ENCODE measurements around the gene TIAL1. TPM values are rescaled to one million over a fixed set of nuclear protein-coding genes. Genes with fewer than 3 reads are reported as not detected.
A peak's percentile ranks its signal among the peaks of the same experiment; 100 is the strongest.

TIAL1 gene
- 100 to 1,000 TPM in 1 of 3 donors, 10 to 100 TPM in 2; 73.3 to 110 (median 76.4) TPM for total RNA-seq

- intact Hi-C loops (cut with DNase I; ENCODE audit: low total_unique reads) = no loop called here
- peak; percentile 96 to 98 for DNase-seq (ENCODE audit: low spot score in 2 of 2)
- Histone ChIP-seq H3K27me3 (no peaks in the 10 kb centered on the region), H3K36me3 (no peaks in the 10 kb centered on the region), H3K9me3 (no peaks in the 10 kb centered on the region), H3K4me1 (peaks cover 0 to 22% of the 10 kb centered on the region in 2 donors), H3K27ac (peak within 1 kb of the TSS; percentile 97 to 98), H3K4me3 (peak within 1 kb of the TSS; percentile 82 to 96 (median 90))
- TF ChIP-seq POLR2AphosphoS5 (IDR thresholded peaks at IDR 0.05) = peak; percentile 73 to 88 (median 87)
- TF ChIP-seq CTCF (IDR thresholded peaks at IDR 0.05) = no peak
- TF ChIP-seq POLR2A (IDR thresholded peaks at IDR 0.05) = peak; percentile 59
These were observed at the start of gene TIAL1 for GRCh38 chr10:119596537-119597404. TSS of gene TIAL1 (minus strand) at chr10:119596964. CDS start at chr10:119596465, 499 bp downstream.

GRCh38 chr10:119644994-119645393 is 48.2 kb upstream of the TIAL1 start:
- no peaks in the 10 kb centered on the region for H3K27me3 ChIP-seq
- TF ChIP-seq POLR2A (IDR thresholded peaks at IDR 0.05) (no peak), CTCF (IDR thresholded peaks at IDR 0.05) (no peak), POLR2AphosphoS5 (IDR thresholded peaks at IDR 0.05) (no peak)
- intact Hi-C loops (cut with DNase I; ENCODE audit: low total_unique reads) = no loop called here
- no peak overlapping the region for H3K4me3 ChIP-seq
- peaks cover 0 to 7% of the 10 kb centered on the region in 2 donors for H3K9me3 ChIP-seq
- no peak overlapping the region for H3K27ac ChIP-seq
- DNase-seq (ENCODE audit: low spot score in 2 of 2) = no peak
- H3K36me3 ChIP-seq = no peaks in the 10 kb centered on the region
- no peaks in the 10 kb centered on the region for H3K4me1 ChIP-seq

DNA sequence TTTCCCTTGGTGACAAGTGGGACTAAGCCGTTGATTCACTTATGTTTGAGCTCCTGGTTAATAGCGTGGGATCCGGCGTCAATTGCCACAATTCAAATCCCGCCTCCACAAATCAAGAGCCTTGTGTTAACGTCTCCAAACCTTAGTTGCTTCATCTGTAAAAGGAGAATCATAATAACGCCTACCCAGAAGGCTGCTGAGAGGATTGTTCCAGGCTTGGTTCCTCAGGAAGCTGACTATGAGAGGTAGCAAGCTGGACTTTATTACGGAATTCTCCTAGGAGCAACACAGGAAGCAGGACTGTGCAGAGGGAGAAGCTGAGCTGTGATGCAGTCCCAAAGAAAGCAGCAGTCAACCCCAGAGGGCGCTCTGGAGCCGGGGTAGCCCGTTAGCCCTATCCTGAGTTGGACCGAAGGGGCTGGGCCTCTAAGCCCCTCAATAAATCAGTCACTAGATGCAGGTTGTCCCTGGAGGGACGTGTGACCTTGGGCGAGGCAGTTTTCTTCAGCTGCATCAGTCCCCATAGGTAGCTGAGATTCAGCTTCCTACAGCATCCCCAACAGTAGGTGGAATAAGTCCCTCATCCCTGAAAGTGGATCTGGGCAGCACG is 47.5 kb upstream of the TIAL1 start:
- TF ChIP-seq POLR2AphosphoS5 (IDR thresholded peaks at IDR 0.05) (no peak), CTCF (IDR thresholded peaks at IDR 0.05) (no peak), POLR2A (IDR thresholded peaks at IDR 0.05) (no peak)
- no peaks in the 10 kb centered on the region for H3K4me1 ChIP-seq
- H3K9me3 ChIP-seq = peaks cover 0 to 7% of the 10 kb centered on the region in 2 donors
- intact Hi-C loops (cut with DNase I; ENCODE audit: low total_unique reads) = no loop called here
- no peaks in the 10 kb centered on the region for H3K27me3 ChIP-seq
- H3K27ac ChIP-seq = no peak overlapping the region
- H3K36me3 ChIP-seq = no peaks in the 10 kb centered on the region
- DNase-seq (ENCODE audit: low spot score in 2 of 2) = no peak
- no peak overlapping the region for H3K4me3 ChIP-seq

DNA sequence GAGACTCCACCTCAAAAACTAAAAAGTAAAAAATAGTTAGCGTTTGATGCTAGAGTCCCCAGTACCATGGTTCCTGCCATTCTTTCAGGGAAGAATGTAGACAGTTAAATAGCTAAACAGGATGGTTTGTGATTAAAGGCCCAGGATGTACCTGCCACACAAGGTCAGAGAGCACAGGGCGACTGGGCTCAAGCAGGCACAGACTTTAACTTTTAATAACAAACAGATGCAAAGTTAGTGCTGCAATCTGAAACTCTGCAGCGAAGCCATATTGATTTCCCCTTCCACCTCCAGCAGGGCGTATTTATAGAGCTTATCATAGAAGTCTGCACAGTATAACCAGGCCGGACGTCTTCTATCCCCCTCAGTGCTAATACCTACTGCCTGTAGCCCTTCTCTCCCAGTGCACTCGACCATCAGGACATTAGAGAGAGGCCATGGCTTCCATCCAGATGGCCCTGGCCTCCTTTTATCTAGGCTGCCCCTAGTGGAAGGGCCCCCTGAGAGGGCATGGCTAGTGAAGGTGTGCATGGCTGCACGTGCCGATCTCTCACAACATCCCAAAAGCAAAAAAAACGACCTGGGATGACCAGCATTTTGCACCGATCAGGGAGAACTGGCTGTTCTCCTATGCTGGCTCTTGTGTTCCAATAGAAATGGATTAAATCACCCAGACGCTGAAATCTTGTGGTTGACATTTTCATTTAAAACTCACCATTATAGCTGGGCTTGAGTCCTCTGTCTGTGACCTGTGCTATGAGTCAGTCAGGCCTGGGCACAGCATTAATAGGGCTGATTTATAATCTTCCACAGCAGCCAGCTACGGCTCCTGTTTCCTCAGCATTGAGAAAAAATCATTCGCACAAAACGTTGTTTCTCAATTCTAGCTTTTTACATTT is 46.8 kb upstream of the TIAL1 start:
- DNase-seq (ENCODE audit: low spot score in 2 of 2) = no peak
- intact Hi-C loops (cut with DNase I; ENCODE audit: low total_unique reads) = no loop called here
- H3K27ac ChIP-seq = no peak overlapping the region
- H3K4me3 ChIP-seq = no peak overlapping the region
- no peaks in the 10 kb centered on the region for H3K36me3 ChIP-seq
- no peaks in the 10 kb centered on the region for H3K27me3 ChIP-seq
- no peaks in the 10 kb centered on the region for H3K4me1 ChIP-seq
- TF ChIP-seq POLR2A (IDR thresholded peaks at IDR 0.05) (no peak), POLR2AphosphoS5 (IDR thresholded peaks at IDR 0.05) (no peak), CTCF (IDR thresholded peaks at IDR 0.05) (no peak)
- H3K9me3 ChIP-seq = peaks cover 0 to 7% of the 10 kb centered on the region in 2 donors

Measured in breast epithelium (tissue), 4 donors.